ENCODE results near the gene CIT. TPM values are rescaled to one million over a fixed set of nuclear protein-coding genes. Genes with fewer than 3 reads are reported as not detected.

CIT gene
- total RNA-seq, 4 donors from 2014 or later: 5.1 to 14.0 (median 8.5) TPM

GRCh38 chr12:119868992-119869391, 8.1 kb downstream of the CIT start:
- no peak overlapping the region for H3K4me3 ChIP-seq (ENCODE audit: low read depth, poor library complexity, severe bottlenecking)
- TF ChIP-seq CTCF (IDR thresholded peaks at IDR 0.05) (no peak), POLR2A (IDR thresholded peaks at IDR 0.05) (no peak)

GRCh38 chr12:119864591-119864990, 12.5 kb downstream of the CIT start:
- no peak for DNase-seq (ENCODE audit: low spot score in 2 of 2)
- H3K4me3 ChIP-seq (ENCODE audit: low read depth, poor library complexity, severe bottlenecking): no peak overlapping the region
- intact Hi-C loops (cut with DNase I; ENCODE audit: low total_unique reads): no loop called here

More at GRCh38 chr12:119868992-119869391, 8.1 kb downstream of the CIT start:
- intact Hi-C loops (cut with DNase I; ENCODE audit: low total_unique reads): no loop called here
- no peak for DNase-seq (ENCODE audit: low spot score in 2 of 2)
- 37 to 50% methylated on average over 5 of the region's 5 CpGs for WGBS, 2 donors

GRCh38 chr12:119859241-119859640, 17.9 kb downstream of the CIT start:
- H3K4me3 ChIP-seq (ENCODE audit: low read depth, poor library complexity, severe bottlenecking): no peak overlapping the region
- 95 to 96% methylated on average over 6 of the region's 6 CpGs for WGBS, 2 donors
- no peak for DNase-seq (ENCODE audit: low spot score in 2 of 2)
- intact Hi-C loops (cut with DNase I; ENCODE audit: low total_unique reads): no loop called here
- TF ChIP-seq CTCF (IDR thresholded peaks at IDR 0.05) (no peak), POLR2A (IDR thresholded peaks at IDR 0.05) (no peak)

More at GRCh38 chr12:119864591-119864990, 12.5 kb downstream of the CIT start:
- 77 to 87% methylated on average over 2 of the region's 2 CpGs for WGBS, 2 donors
- TF ChIP-seq CTCF (IDR thresholded peaks at IDR 0.05): no peak
- TF ChIP-seq POLR2A (IDR thresholded peaks at IDR 0.05): no peak

GRCh38 chr12:119857041-119857591, 20.0 kb downstream of the CIT start:
- TF ChIP-seq POLR2A (IDR thresholded peaks at IDR 0.05) (no peak), CTCF (IDR thresholded peaks at IDR 0.05) (no peak)
- no peak for DNase-seq (ENCODE audit: low spot score in 2 of 2)
- intact Hi-C loops (cut with DNase I; ENCODE audit: low total_unique reads): no loop called here
- 76% methylated on average over 8 of the region's 8 CpGs for WGBS, 2 donors
- no peak overlapping the region for H3K4me3 ChIP-seq (ENCODE audit: low read depth, poor library complexity, severe bottlenecking)

- no peak for DNase-seq (ENCODE audit: low spot score in 2 of 2)
- H3K4me3 ChIP-seq (ENCODE audit: low read depth, poor library complexity, severe bottlenecking): no peak overlapping the region
- TF ChIP-seq POLR2A (IDR thresholded peaks at IDR 0.05) (no peak), CTCF (IDR thresholded peaks at IDR 0.05) (no peak)
- WGBS, 2 donors: 95 to 97% methylated on average over 1 of the region's 1 CpG
- intact Hi-C loops (cut with DNase I; ENCODE audit: low total_unique reads): no loop called here
Measured at GRCh38 chr12:119850330-119850729, 26.8 kb downstream of the CIT start.

- WGBS, 2 donors: 44 to 61% methylated on average over 2 of the region's 2 CpGs
- intact Hi-C loops (cut with DNase I; ENCODE audit: low total_unique reads): no loop called here
- DNase-seq (ENCODE audit: low spot score in 2 of 2): no peak
- TF ChIP-seq CTCF (IDR thresholded peaks at IDR 0.05): no peak
- no peak for TF ChIP-seq POLR2A (IDR thresholded peaks at IDR 0.05)
- no peak overlapping the region for H3K4me3 ChIP-seq (ENCODE audit: low read depth, poor library complexity, severe bottlenecking)
Measured at GRCh38 chr12:119843100-119843499, 34.0 kb downstream of the CIT start.

All from lower leg skin (tissue), 4 donors.